Natural killer cell (primary cell): ENCODE results near the gene PRSS53. TPM values are rescaled to one million over a fixed set of nuclear protein-coding genes. Genes with fewer than 3 reads are reported as not detected.

Experiments used
- ATAC-seq, 3 donors: fragments of 150-1000 bp in 2 of 3; fragments of 200-7000 bp in 1 of 3; cut with Tn5 transposase; 1 replicate in 1 of 3; 2 replicates in 2 of 3; pipeline ENCODE4 v1.10.0; 2021; ENCODE audit warnings: mild to moderate bottlenecking in 2 of 3, moderate library complexity in 2 of 3
- DNase-seq, 2 donors: peaks; one replicate each; pipeline versions ENCODE4 v3.0.0 to v3.0.0-alpha.2; 2013 to 2021; ENCODE audit warnings: mixed read lengths in 1 of 2
- H3K27ac ChIP-seq: one replicate; pipeline ENCODE4 v1.5.1; 2013; ENCODE audit warnings: mild to moderate bottlenecking, low read length
- H3K27me3 ChIP-seq: one replicate; pipeline ENCODE4 v1.6.1; 2013; ENCODE audit warnings: low read length; ENCODE audit not compliant: control insufficient read depth, insufficient read depth
- H3K36me3 ChIP-seq: one replicate; pipeline ENCODE4 v1.6.1; 2013; ENCODE audit warnings: low read length; ENCODE audit not compliant: control insufficient read depth, insufficient read depth
- H3K4me1 ChIP-seq: one replicate; pipeline ENCODE4 v1.6.1; 2013; ENCODE audit warnings: low read length; ENCODE audit not compliant: control insufficient read depth, insufficient read depth
- H3K4me3 ChIP-seq: one replicate; pipeline ENCODE4 v1.5.1; 2013; ENCODE audit warnings: low read length
- H3K9me3 ChIP-seq: one replicate; pipeline ENCODE4 v1.6.1; 2013; ENCODE audit warnings: low read length; ENCODE audit not compliant: control insufficient read depth, insufficient read depth
- H3K27ac Mint-ChIP-seq, 2 donors: one replicate each; pipeline ENCODE4 v1.8.0; 2022; ENCODE audit warnings: mild to moderate bottlenecking in 2 of 2, mixed read lengths in 2 of 2, moderate library complexity in 1 of 2
- H3K27me3 Mint-ChIP-seq, 2 donors: one replicate each; pipeline ENCODE4 v1.8.0; 2022; ENCODE audit warnings: low read depth in 2 of 2, mixed read lengths in 2 of 2
- H3K36me3 Mint-ChIP-seq: one replicate; pipeline ENCODE4 v1.8.0; 2022; ENCODE audit warnings: mixed read lengths
- H3K4me1 Mint-ChIP-seq, 2 donors: one replicate each; pipeline ENCODE4 v1.8.0; 2022; ENCODE audit warnings: mixed read lengths in 2 of 2
- H3K4me3 Mint-ChIP-seq: one replicate; pipeline ENCODE4 v1.8.0; 2022; ENCODE audit warnings: mild to moderate bottlenecking, moderate library complexity, mixed read lengths
- H3K9me3 Mint-ChIP-seq, 2 donors: one replicate each; pipeline ENCODE4 v1.8.0; 2022; ENCODE audit warnings: mixed read lengths in 2 of 2
- WGBS: methylation state at CpG from one replicate; pipeline ENCODE4 v1.1.7; 2013; ENCODE audit warnings: missing lambda C conversion rate; ENCODE audit not compliant: insufficient coverage; 5-methylcytosine and 5-hydroxymethylcytosine counted together
- intact Hi-C: fragments of 100-400 bp; cut with micrococcal nuclease; formaldehyde crosslinking; loops from one replicate; pipeline ENCODE4 v1.14.2; 2022
- total RNA-seq, 4 donors: library from RNA; stranded (reverse); fragments of 120-200 nt in 1 of 4; gene quantifications; one replicate each; pipeline versions ENCODE4 v1.2.3 to v1.2.4, GENCODE V29; 2013 to 2022
- TF ChIP-seq, protein P1 (sequence below): fragments of 200-600 bp; IDR thresholded peaks from one replicate; pipeline ENCODE4 v1.8.0; 2022; ENCODE audit warnings: antibody characterized with exemption

The PRSS53 gene
- total RNA-seq, 3 donors from 2014 or later (not counting 1 experiment from before 2014, with no cell fraction given) = 4.3 to 7.4 (median 5.1) TPM

DNA sequence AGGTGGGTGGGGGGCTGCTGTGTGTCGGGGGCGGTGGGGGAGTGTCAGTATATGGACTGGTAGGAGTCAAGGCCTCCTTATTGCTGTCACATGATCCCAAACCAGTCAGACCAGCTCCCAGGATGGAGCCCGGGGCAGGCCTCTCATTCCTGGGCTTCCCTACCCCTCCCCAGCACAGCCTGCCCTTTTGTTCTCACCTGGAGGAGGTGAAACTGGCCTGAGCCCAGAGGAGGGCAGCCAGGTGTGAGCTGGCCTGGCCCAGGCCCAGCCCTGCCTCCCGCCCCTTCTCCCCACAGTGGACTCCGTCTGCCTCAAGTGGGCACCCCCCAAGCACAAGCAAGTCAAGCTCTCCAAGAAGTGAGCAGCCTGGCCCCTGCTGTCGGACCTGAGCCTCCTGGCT lies 42.2 kb upstream of the PRSS53 start:
- H3K36me3 Mint-ChIP-seq = no peaks in the 10 kb centered on the region

DNA sequence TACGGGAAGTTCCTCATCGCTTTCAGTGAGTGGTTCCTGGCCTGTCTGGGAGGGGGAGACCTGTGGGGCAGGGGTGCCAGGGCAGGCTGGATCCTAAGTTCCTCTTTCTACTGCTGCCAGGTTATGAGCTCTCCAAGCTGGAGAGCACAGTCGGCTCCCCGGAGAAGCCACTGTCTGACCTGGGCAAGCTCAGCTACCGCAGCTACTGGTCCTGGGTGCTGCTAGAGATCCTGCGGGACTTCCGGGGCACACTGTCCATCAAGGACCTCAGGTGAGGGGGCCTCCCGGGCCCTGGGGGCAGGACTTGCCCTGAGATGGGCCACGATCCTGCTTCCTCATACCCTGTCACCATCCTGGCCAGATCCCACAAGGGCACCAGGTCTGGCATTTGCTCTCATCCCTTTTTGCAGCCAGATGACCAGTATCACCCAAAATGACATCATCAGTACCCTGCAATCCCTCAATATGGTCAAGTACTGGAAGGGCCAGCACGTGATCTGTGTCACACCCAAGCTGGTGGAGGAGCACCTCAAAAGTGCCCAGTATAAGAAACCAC lies 41.7 kb upstream of the PRSS53 start:
- no peaks in the 10 kb centered on the region for H3K27me3 Mint-ChIP-seq
- Histone ChIP-seq H3K9me3 (no peaks in the 10 kb centered on the region), H3K4me1 (peaks cover 46% of the 10 kb centered on the region), H3K36me3 (peaks cover 48% of the 10 kb centered on the region), H3K27ac (peak overlapping the region; percentile 14), H3K27me3 (no peaks in the 10 kb centered on the region), H3K4me3 (no peak overlapping the region)
- no peak overlapping the region for H3K4me3 Mint-ChIP-seq
- no peaks in the 10 kb centered on the region for H3K9me3 Mint-ChIP-seq
- ATAC-seq (no peak), DNase-seq (no peak)
- no peaks in the 10 kb centered on the region for H3K36me3 Mint-ChIP-seq
- H3K27ac Mint-ChIP-seq = no peak overlapping the region
- WGBS = 85% methylated on average over 9 of the region's 10 CpGs
- TF ChIP-seq, protein P1, sequence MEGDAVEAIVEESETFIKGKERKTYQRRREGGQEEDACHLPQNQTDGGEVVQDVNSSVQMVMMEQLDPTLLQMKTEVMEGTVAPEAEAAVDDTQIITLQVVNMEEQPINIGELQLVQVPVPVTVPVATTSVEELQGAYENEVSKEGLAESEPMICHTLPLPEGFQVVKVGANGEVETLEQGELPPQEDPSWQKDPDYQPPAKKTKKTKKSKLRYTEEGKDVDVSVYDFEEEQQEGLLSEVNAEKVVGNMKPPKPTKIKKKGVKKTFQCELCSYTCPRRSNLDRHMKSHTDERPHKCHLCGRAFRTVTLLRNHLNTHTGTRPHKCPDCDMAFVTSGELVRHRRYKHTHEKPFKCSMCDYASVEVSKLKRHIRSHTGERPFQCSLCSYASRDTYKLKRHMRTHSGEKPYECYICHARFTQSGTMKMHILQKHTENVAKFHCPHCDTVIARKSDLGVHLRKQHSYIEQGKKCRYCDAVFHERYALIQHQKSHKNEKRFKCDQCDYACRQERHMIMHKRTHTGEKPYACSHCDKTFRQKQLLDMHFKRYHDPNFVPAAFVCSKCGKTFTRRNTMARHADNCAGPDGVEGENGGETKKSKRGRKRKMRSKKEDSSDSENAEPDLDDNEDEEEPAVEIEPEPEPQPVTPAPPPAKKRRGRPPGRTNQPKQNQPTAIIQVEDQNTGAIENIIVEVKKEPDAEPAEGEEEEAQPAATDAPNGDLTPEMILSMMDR = no peak
- intact Hi-C loops = no loop called here
- peaks cover 0 to 8% of the 10 kb centered on the region in 2 donors for H3K4me1 Mint-ChIP-seq

More for the DNA sequence above, 42.2 kb upstream of the PRSS53 start:
- no peak overlapping the region for H3K27ac ChIP-seq
- peaks cover 46% of the 10 kb centered on the region for H3K4me1 ChIP-seq
- H3K36me3 ChIP-seq = peaks cover 48% of the 10 kb centered on the region
- H3K4me3 ChIP-seq = no peak overlapping the region
- H3K27ac Mint-ChIP-seq = no peak overlapping the region
- ATAC-seq = no peak
- peaks cover 0 to 4% of the 10 kb centered on the region in 2 donors for H3K4me1 Mint-ChIP-seq
- no peaks in the 10 kb centered on the region for H3K9me3 Mint-ChIP-seq
- DNase-seq = no peak
- TF ChIP-seq, protein P1 = no peak
- 100% methylated on average over 4 of the region's 6 CpGs for WGBS
- no peaks in the 10 kb centered on the region for H3K27me3 ChIP-seq
- no peaks in the 10 kb centered on the region for H3K27me3 Mint-ChIP-seq
- no peak overlapping the region for H3K4me3 Mint-ChIP-seq
- intact Hi-C loops = no loop called here
- no peaks in the 10 kb centered on the region for H3K9me3 ChIP-seq

DNA sequence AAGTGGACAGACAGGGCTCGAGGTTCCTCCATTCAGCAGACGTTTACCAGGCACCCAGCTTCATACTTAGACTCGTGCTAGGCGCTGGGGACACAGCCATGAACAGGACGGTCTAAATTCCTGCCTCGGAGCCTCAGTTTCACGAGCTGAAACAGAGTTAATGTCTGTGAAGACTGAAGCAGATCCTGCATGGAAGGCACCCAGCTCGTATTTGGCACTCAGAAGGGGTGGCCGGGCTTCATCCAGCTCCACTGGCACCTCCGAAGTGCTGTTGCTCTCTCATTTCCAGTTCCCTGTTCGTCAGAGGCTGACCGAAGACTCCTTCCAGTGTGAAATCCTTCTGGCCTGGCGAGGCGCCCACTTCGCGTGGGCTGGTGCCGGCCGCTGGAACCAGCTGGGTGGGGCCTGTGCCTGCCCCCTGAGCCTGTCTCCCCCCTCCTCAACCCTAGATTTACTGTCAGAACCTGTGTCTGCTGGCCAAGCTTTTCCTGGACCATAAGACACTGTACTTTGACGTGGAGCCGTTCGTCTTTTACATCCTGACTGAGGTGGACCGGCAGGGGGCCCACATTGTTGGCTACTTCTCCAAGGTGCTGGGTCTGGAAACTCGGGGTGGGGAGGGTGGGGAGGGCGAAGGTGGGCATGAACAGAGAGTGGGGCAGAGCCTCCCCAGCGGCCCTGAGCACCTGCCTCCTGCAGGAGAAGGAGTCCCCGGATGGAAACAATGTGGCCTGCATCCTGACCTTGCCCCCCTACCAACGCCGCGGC lies 41.0 kb upstream of the PRSS53 start:
- DNase-seq = no peak
- ATAC-seq = no peak
- H3K9me3 Mint-ChIP-seq = no peaks in the 10 kb centered on the region
- Histone ChIP-seq H3K27ac (peak overlapping the region; percentile 74), H3K4me3 (no peak overlapping the region), H3K36me3 (peaks cover 48% of the 10 kb centered on the region), H3K27me3 (no peaks in the 10 kb centered on the region), H3K4me1 (peaks cover 46% of the 10 kb centered on the region), H3K9me3 (no peaks in the 10 kb centered on the region)
- TF ChIP-seq, protein P1 = no peak
- WGBS = 66% methylated on average over 29 of the region's 29 CpGs
- H3K4me3 Mint-ChIP-seq = no peak overlapping the region
- peaks cover 0 to 8% of the 10 kb centered on the region in 2 donors for H3K4me1 Mint-ChIP-seq
- no peak overlapping the region for H3K27ac Mint-ChIP-seq
- no peaks in the 10 kb centered on the region for H3K27me3 Mint-ChIP-seq
- H3K36me3 Mint-ChIP-seq = no peaks in the 10 kb centered on the region
- intact Hi-C loops = no loop called here
